Neural progenitor cell (in vitro differentiated cells): ENCODE results near the gene THG1L.

Experiments
- EZH2 ChIP-seq: fragments of 200-600 bp; sonication (generic); IDR thresholded peaks from 2 replicates; pipeline ENCODE4 v1.6.1; 2017; ENCODE audit warnings: antibody characterized with exemption, mild to moderate bottlenecking, moderate library complexity
- EZH2phosphoT487 ChIP-seq: fragments of 200-600 bp; sonication (generic); IDR thresholded peaks from 2 replicates; pipeline ENCODE4 v1.6.1; 2017; ENCODE audit warnings: antibody characterized with exemption
- TF ChIP-seq, protein P1 (sequence below): fragments of 200-600 bp; sonication (generic); IDR thresholded peaks from 2 replicates; pipeline ENCODE4 v1.5.1; 2017; ENCODE audit warnings: antibody characterized with exemption, mild to moderate bottlenecking

GRCh38 chr5:157729858-157730257 is 1.4 kb upstream of the THG1L start:
- TF ChIP-seq, protein P1, sequence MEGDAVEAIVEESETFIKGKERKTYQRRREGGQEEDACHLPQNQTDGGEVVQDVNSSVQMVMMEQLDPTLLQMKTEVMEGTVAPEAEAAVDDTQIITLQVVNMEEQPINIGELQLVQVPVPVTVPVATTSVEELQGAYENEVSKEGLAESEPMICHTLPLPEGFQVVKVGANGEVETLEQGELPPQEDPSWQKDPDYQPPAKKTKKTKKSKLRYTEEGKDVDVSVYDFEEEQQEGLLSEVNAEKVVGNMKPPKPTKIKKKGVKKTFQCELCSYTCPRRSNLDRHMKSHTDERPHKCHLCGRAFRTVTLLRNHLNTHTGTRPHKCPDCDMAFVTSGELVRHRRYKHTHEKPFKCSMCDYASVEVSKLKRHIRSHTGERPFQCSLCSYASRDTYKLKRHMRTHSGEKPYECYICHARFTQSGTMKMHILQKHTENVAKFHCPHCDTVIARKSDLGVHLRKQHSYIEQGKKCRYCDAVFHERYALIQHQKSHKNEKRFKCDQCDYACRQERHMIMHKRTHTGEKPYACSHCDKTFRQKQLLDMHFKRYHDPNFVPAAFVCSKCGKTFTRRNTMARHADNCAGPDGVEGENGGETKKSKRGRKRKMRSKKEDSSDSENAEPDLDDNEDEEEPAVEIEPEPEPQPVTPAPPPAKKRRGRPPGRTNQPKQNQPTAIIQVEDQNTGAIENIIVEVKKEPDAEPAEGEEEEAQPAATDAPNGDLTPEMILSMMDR, result no peak
- TF ChIP-seq EZH2 (no peak), EZH2phosphoT487 (no peak)
